Spleen (tissue), 11 donors: ENCODE results near the gene FAM53B. TPM values are rescaled to one million over a fixed set of nuclear protein-coding genes. Genes with fewer than 3 reads are reported as not detected.

Experiments used
- DNase-seq: peaks from one replicate; pipeline ENCODE4 v3.0.0-alpha.2; 2020
- H3K27ac ChIP-seq, 8 donors: fragments of 200-600 bp; sonication (generic) in 7 of 8; 1 replicate in 4 of 8; 2 replicates in 4 of 8; pipeline versions ENCODE4 v1.5.0 to v1.8.0; 2016 to 2021; ENCODE audit warnings: inconsistent platforms in 4 of 8, mild to moderate bottlenecking in 4 of 8, moderate library complexity in 1 of 8
- H3K27me3 ChIP-seq, 7 donors: fragments of 200-600 bp; sonication (generic) in 6 of 7; replicated peaks in 1 of 7; 1 replicate in 4 of 7; 2 replicates in 3 of 7; pipeline versions ENCODE4 v1.5.0 to v1.8.0; 2016 to 2021; ENCODE audit warnings: inconsistent platforms in 3 of 7, mild to moderate bottlenecking in 1 of 7
- H3K36me3 ChIP-seq, 6 donors: fragments of 200-600 bp; sonication (generic) in 5 of 6; 1 replicate in 4 of 6; 2 replicates in 2 of 6; pipeline versions ENCODE4 v1.5.0 to v1.8.0; 2016 to 2021; ENCODE audit warnings: inconsistent platforms in 2 of 6
- H3K4me1 ChIP-seq, 6 donors: fragments of 200-600 bp; sonication (generic) in 5 of 6; 1 replicate in 3 of 6; 2 replicates in 3 of 6; pipeline versions ENCODE4 v1.5.0 to v1.8.0; 2016 to 2021; ENCODE audit warnings: inconsistent platforms in 3 of 6
- H3K4me3 ChIP-seq, 8 donors: fragments of 200-600 bp; sonication (generic) in 7 of 8; 1 replicate in 4 of 8; 2 replicates in 4 of 8; pipeline versions ENCODE4 v1.5.0 to v1.8.0; 2016 to 2021; ENCODE audit warnings: inconsistent platforms in 4 of 8, mild to moderate bottlenecking in 4 of 8, moderate library complexity in 2 of 8
- H3K9me3 ChIP-seq, 8 donors: fragments of 200-600 bp; sonication (generic) in 7 of 8; 1 replicate in 4 of 8; 2 replicates in 4 of 8; pipeline versions ENCODE4 v1.5.0 to v1.8.0; 2016 to 2021; ENCODE audit warnings: inconsistent platforms in 4 of 8
- CTCF ChIP-seq, 11 experiments: fragments of 200-600 bp in 7 of 11; fragments of 450-650 bp in 4 of 11; sonication (generic) in 4 of 11; IDR thresholded peaks in 8 of 11; conservative IDR thresholded peaks in 3 of 11; 1 replicate in 7 of 11; 2 replicates in 4 of 11; pipeline versions ENCODE4 v1.4.0 to v1.8.0; 2016 to 2021; ENCODE audit warnings: antibody characterized with exemption in 11 of 11, inconsistent platforms in 4 of 11, mild to moderate bottlenecking in 1 of 11
- POLR2A ChIP-seq, 3 donors: fragments of 450-650 bp; IDR thresholded peaks; one replicate each; pipeline ENCODE4 v1.5.1; 2017; ENCODE audit warnings: antibody characterized with exemption in 3 of 3, mild to moderate bottlenecking in 1 of 3
- POLR2AphosphoS5 ChIP-seq, 3 donors: sonication (generic); formaldehyde crosslinking; IDR thresholded peaks; one replicate each; pipeline ENCODE4 v1.5.1; 2017; ENCODE audit warnings: antibody characterized with exemption in 3 of 3
- WGBS, 5 donors: extraction: QIAGEN DNeasy Blood & Tissue Kit in 3 of 5; methylation state at CpG; one replicate each; pipeline versions ENCODE4 v1.1.5 to v1.1.7; 2013 to 2018; 5-methylcytosine and 5-hydroxymethylcytosine counted together
- intact Hi-C: fragments of 100-400 bp; cut with DNase I; formaldehyde crosslinking; loops from one replicate; pipeline ENCODE4 v1.15.0; 2023; ENCODE audit warnings: low total_unique reads
- polyA plus RNA-seq, 3 donors: library from polyadenylated mRNA; stranded (reverse); fragments of 200-250 nt; gene quantifications; one replicate each; pipeline ENCODE4 v1.2.1, GENCODE V29; 2013
- total RNA-seq, 7 donors: library from RNA; depleted of rRNA in 3 of 7; stranded (reverse); fragments of >200 nt in 3 of 7; fragmentation: NEBNext Ultra II Directional in 4 of 7; extraction: Animal tissue kit (Norgen Biotek cat#: 25700) in 4 of 7; gene quantifications; one replicate each; pipeline versions ENCODE4 v1.1.0 to v1.2.1, GENCODE V29; 2016 to 2021
- donor health status: healthy with polysubstance abuse.
- donor health status: DM: no; HTN: no; CAD: no; lungs with moderate emphysema.
- donor health status: DM: no; HTN: no; CAD: no.
- donor health status: Bipolar disorder and iron deficiency.
- donor health status: healthy.
- donor health status: DM: no; HTN: no; CAD: no.
- donor health status: DM: yes; HTN: yes; CAD: no.

FAM53B gene
- total and polyA plus RNA-seq, 10 donors: 13.3 to 94.0 (median 56.2) TPM

DNA sequence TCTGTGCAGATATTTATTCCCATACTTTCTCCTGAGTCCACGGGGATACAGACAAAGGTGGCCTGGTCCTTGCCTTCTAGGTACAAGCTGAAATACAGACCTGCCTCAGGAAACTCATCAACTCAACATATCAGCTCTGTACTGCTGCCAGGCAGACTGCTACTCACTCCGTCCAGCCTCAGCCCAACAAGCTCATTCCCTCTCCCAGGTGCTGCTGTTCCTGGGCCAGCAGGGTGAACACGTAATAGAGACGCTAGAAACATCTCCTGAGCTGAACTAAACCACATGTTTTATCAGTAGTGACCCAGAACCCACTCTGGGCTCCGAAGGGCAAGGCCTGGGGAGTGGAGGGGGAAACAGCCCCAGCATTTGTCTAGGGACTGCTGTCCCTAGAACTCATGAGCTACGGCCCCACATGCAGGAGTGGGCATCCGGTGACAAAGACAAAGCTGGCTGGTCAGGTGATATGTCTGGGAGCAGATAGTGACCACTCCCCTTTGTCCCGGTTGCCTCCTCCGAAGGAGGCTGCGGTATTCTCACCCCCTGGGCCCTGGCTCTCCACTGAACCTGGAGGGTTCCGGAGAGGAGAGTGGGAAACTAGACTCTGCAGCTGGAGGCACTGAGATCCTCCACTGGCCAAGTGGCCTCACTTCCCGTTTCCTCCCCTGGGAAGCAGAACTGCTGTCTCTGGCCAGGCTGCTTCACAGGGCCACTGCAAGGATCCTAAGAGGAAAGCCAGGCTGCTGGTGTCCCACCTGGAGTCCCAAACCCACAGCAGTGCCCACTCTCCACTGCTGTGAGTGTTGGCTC lies 116.1 kb downstream of the FAM53B start:
- H3K4me3 ChIP-seq: no peak overlapping the region
- TF ChIP-seq POLR2AphosphoS5 (IDR thresholded peaks at IDR 0.05) (peak; percentile 35 to 48 (median 38)), POLR2A (IDR thresholded peaks at IDR 0.05) (no peak)
- H3K9me3 ChIP-seq: no peaks in the 10 kb centered on the region
- H3K27me3 ChIP-seq: no peaks in the 10 kb centered on the region
- WGBS, 5 donors: 61 to 87% (median 70%) methylated on average over 5 to 12 of the region's 12 CpGs
- H3K4me1 ChIP-seq: peaks cover 38 to 100% (median 92%) of the 10 kb centered on the region in 6 donors
- DNase-seq: no peak
- intact Hi-C loops: no loop called here
- H3K36me3 ChIP-seq: peaks cover 0 to 47% (median 6%) of the 10 kb centered on the region in 6 donors
- H3K27ac ChIP-seq: peak overlapping the region in 7 of 8 donors; percentile 36 to 88 (median 58)

DNA sequence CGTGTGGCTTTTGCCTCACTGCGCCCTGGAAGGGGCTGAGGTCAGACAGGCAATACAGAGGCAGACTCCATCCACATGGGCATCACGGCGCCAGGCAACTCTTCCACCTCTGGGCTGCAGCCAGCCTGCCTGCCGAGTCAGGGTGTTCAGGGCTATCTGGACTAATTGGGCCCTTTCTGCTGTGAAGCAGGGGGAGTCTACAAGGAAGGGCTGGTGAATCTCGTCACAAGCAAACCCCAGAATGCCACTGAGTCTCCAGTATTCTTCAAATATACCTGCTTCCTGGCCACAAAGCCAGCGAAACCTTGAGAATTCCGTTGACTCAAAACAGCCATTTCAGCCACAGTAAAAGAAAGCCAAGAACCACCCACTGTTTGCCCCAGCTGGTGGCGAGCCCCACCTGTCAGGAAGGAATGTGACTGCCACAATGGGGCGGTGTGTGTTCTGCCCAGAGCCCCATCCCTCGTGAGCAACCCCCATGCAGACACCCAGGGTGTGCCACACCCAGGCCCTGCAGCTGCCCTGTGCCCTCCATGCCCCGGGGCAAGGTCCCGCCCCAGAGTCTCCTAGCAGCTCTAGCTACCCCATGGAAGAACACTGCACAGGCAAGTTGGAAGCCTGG lies 117.3 kb downstream of the FAM53B start:
- intact Hi-C loops: no loop called here
- H3K4me1 ChIP-seq: peaks cover 38 to 100% (median 94%) of the 10 kb centered on the region in 6 donors
- peak; percentile 91 for DNase-seq
- peaks cover 0 to 50% (median 15%) of the 10 kb centered on the region in 6 donors for H3K36me3 ChIP-seq
- TF ChIP-seq POLR2A (IDR thresholded peaks at IDR 0.05): no peak
- peak; percentile 73 to 80 (median 74) for TF ChIP-seq POLR2AphosphoS5 (IDR thresholded peaks at IDR 0.05)
- TF ChIP-seq CTCF (IDR thresholded peaks at IDR 0.05 in 8 of 11, conservative IDR thresholded peaks at IDR 0.05 in 3 of 11): peak in 3 of 11 experiments; percentile 12 to 19 (median 13)
- H3K27ac ChIP-seq: peak overlapping the region in 7 of 8 donors; percentile 16 to 88 (median 62)
- H3K4me3 ChIP-seq: peak overlapping the region in 1 of 8 donors; percentile 19
- no peaks in the 10 kb centered on the region for H3K9me3 ChIP-seq
- no peaks in the 10 kb centered on the region for H3K27me3 ChIP-seq
- 45 to 69% (median 52%) methylated on average over 12 to 13 of the region's 13 CpGs for WGBS, 5 donors

DNA sequence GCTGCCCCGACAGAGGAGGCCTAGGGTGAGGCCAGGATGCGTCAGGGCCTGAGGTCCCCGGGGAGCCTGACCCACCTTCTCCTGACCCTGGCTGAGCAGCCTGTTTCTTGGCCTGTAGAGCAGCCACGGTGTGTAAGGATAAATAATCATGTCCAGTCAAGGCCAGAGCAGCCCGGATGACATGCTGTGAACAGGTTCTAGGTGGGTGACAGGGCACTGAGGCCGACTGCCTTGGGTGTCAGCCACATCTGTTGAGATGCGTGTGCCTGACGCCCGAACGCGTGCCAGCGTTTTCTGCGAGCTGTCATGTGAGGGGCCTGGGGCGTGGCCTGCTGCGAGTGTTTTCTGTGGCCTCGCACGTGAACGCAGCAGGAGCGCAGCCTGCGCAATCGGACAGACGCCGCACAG lies 118.3 kb downstream of the FAM53B start:
- Histone ChIP-seq H3K9me3 (no peaks in the 10 kb centered on the region), H3K27ac (peak overlapping the region in 6 of 8 donors; percentile 22 to 88 (median 50)), H3K4me3 (no peak overlapping the region), H3K4me1 (peaks cover 38 to 100% (median 94%) of the 10 kb centered on the region in 6 donors), H3K36me3 (peaks cover 0 to 55% (median 18%) of the 10 kb centered on the region in 6 donors), H3K27me3 (no peaks in the 10 kb centered on the region)
- no peak for DNase-seq
- intact Hi-C loops: no loop called here
- 88 to 96% (median 93%) methylated on average over 12 to 23 of the region's 23 CpGs for WGBS, 5 donors
- TF ChIP-seq POLR2AphosphoS5 (IDR thresholded peaks at IDR 0.05): peak; percentile 4 to 25 (median 21)
- no peak for TF ChIP-seq POLR2A (IDR thresholded peaks at IDR 0.05)

GRCh38 chr10:124624895-124625294 lies 119.3 kb downstream of the FAM53B start:
- no peak for DNase-seq
- no peak for TF ChIP-seq CTCF (IDR thresholded peaks at IDR 0.05 in 8 of 11, conservative IDR thresholded peaks at IDR 0.05 in 3 of 11)
- no peak for TF ChIP-seq POLR2A (IDR thresholded peaks at IDR 0.05)
- TF ChIP-seq POLR2AphosphoS5 (IDR thresholded peaks at IDR 0.05): no peak
- H3K27me3 ChIP-seq: no peaks in the 10 kb centered on the region
- H3K4me1 ChIP-seq: peaks cover 45 to 100% (median 94%) of the 10 kb centered on the region in 6 donors
- H3K27ac ChIP-seq: peak overlapping the region in 4 of 8 donors; percentile 22 to 88 (median 54)
- H3K9me3 ChIP-seq: no peaks in the 10 kb centered on the region
- intact Hi-C loops: no loop called here
- no peak overlapping the region for H3K4me3 ChIP-seq
- peaks cover 0 to 65% (median 18%) of the 10 kb centered on the region in 6 donors for H3K36me3 ChIP-seq
- 62 to 85% (median 76%) methylated on average over 13 to 16 of the region's 16 CpGs for WGBS, 5 donors
